ENCODE measurements around the gene SGK1.
A peak's percentile ranks its signal among the peaks of the same experiment; 100 is the strongest.
"Not testable (repeated sequence)": the region's sequence is repeated elsewhere in the genome, so short reads cannot be mapped to it uniquely, and the experiment has no call there.

SGK1 gene

DNA sequence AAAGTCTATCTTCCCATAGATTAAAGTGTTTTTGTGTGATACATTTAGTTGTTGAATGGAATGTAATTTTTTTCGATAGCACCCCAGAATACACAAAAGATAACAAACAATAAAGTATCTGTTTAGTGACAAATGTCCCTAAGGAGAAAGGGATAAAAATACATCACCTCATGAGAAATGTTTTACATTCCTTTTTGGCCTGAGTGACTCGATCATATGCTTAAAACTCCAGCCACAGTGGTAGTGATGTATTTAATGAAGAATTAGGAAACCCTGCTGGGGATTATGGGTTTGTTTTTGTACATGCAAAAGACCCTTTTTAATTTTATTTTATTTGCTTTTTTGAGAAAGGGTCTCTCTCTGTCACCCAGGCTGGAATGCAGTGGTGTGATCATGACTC, 4.3 kb upstream of the SGK1 start:
- H3K36me3 ChIP-seq (ENCODE audit: insufficient read depth, low read length), result no peaks in the 10 kb centered on the region

DNA sequence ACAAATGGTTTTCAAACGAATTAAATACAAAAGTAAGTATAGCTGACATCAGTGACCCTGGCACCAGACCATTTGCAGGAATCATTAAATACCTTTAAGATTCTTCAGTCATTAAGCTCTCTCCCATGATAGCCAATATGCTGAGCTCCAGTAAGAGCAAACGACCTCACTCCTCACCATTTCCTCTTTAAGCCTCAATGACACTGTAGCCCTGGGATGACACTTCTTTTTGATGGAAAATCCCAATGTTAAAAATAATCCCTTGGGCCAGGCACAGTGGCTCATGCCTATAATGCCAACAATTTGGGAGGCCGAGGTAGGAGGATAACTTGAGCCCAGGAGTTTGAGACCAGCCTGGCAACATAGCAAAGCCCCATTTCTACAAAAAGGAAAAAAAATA, 3.3 kb upstream of the SGK1 start:
- Histone ChIP-seq H3K27me3 (ENCODE audit: insufficient read depth, low read length) (peaks cover 24% of the 10 kb centered on the region), H3K4me1 (ENCODE audit: insufficient read depth, low read length) (peaks cover 4% of the 10 kb centered on the region), H3K9me3 (ENCODE audit: low read length) (no peaks in the 10 kb centered on the region), H3K4me3 (ENCODE audit: low read length) (no peak overlapping the region), H3K36me3 (ENCODE audit: insufficient read depth, low read length) (no peaks in the 10 kb centered on the region), H2AFZ (ENCODE audit: low read depth, low read length) (no peak overlapping the region)

More for the DNA sequence above, 4.3 kb upstream of the SGK1 start:
- peaks cover 16% of the 10 kb centered on the region for H3K27me3 ChIP-seq (ENCODE audit: insufficient read depth, low read length)
- H2AFZ ChIP-seq (ENCODE audit: low read depth, low read length), result no peak overlapping the region
- peaks cover 4% of the 10 kb centered on the region for H3K4me1 ChIP-seq (ENCODE audit: insufficient read depth, low read length)
- no peak overlapping the region for H3K4me3 ChIP-seq (ENCODE audit: low read length)
- no peaks in the 10 kb centered on the region for H3K9me3 ChIP-seq (ENCODE audit: low read length)

GRCh38 chr6:134319686-134320085, 1.8 kb upstream of the SGK1 start:
- not testable (repeated sequence) for H2AFZ ChIP-seq (ENCODE audit: low read depth, low read length); H3K4me1 ChIP-seq (ENCODE audit: insufficient read depth, low read length); H3K9me3 ChIP-seq (ENCODE audit: low read length); H3K4me3 ChIP-seq (ENCODE audit: low read length); H3K36me3 ChIP-seq (ENCODE audit: insufficient read depth, low read length)
- peaks cover 29% of the 10 kb centered on the region for H3K27me3 ChIP-seq (ENCODE audit: insufficient read depth, low read length)

DNA sequence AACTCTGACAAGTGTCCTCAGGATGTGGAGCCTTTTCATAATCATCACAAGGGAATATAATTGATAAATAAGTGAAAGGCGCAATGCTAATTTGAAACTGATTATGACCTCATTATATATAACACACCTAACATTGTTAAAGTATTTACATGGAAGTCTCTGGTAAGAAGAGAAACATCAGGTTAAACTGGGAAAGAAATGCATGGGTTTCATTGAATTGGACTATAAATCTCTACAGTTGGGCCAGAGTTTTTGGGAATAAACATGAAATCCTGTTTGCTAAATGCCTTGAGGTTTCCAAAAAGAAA, 1.0 kb upstream of the SGK1 start:
- Histone ChIP-seq H3K4me3 (ENCODE audit: low read length) (no peak overlapping the region), H3K27me3 (ENCODE audit: insufficient read depth, low read length) (peaks cover 29% of the 10 kb centered on the region), H2AFZ (ENCODE audit: low read depth, low read length) (no peak overlapping the region), H3K36me3 (ENCODE audit: insufficient read depth, low read length) (no peaks in the 10 kb centered on the region), H3K9me3 (ENCODE audit: low read length) (no peaks in the 10 kb centered on the region), H3K4me1 (ENCODE audit: insufficient read depth, low read length) (peaks cover 4% of the 10 kb centered on the region)

- Histone ChIP-seq H3K9me3 (ENCODE audit: low read length) (no peaks in the 10 kb centered on the region), H2AFZ (ENCODE audit: low read depth, low read length) (peak overlapping the region; percentile 62), H3K4me1 (ENCODE audit: insufficient read depth, low read length) (peaks cover 4% of the 10 kb centered on the region), H3K4me3 (ENCODE audit: low read length) (no peak overlapping the region), H3K27me3 (ENCODE audit: insufficient read depth, low read length) (peaks cover 29% of the 10 kb centered on the region), H3K36me3 (ENCODE audit: insufficient read depth, low read length) (no peaks in the 10 kb centered on the region)
Measured at GRCh38 chr6:134318236-134318973, 493 bp upstream of the SGK1 start.

DNA sequence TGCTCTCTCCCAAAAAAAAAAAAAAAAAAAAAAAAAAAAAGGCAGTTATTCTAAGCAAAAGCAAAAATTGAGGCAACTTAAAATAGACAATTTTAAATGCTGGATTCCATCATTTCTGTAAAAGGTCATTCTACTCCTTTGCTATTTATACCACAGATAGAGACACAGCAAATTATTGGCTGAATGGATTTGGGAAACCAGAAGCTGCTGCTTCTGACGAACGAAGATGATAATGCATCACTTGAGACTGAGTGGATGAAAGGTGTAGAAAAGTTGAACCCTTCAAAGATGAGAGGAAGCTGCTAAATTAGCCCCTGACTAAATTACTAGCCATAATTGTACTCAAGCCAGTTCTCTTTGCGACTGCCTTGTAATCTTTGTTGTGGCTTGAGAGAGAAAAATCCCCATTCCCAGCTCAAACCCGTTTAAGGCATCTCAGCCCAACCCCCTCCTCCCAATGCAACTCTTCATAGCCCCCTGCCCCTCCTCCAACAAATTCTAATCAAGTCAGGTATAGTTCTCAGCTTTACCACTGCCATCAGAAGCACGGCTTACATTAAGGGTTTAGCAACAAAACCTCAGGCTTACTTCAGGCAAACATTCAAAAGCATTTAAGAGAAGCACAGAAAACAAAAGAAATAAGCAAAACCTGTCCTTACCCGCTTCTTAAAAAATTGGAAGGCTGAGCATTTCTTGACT, 1.0 kb downstream of the SGK1 start:
- H3K4me1 ChIP-seq (ENCODE audit: insufficient read depth, low read length), result peaks cover 4% of the 10 kb centered on the region
- H3K4me3 ChIP-seq (ENCODE audit: low read length), result no peak overlapping the region
- H3K36me3 ChIP-seq (ENCODE audit: insufficient read depth, low read length), result no peaks in the 10 kb centered on the region
- no peak overlapping the region for H2AFZ ChIP-seq (ENCODE audit: low read depth, low read length)
- peaks cover 29% of the 10 kb centered on the region for H3K27me3 ChIP-seq (ENCODE audit: insufficient read depth, low read length)
- no peaks in the 10 kb centered on the region for H3K9me3 ChIP-seq (ENCODE audit: low read length)

DNA sequence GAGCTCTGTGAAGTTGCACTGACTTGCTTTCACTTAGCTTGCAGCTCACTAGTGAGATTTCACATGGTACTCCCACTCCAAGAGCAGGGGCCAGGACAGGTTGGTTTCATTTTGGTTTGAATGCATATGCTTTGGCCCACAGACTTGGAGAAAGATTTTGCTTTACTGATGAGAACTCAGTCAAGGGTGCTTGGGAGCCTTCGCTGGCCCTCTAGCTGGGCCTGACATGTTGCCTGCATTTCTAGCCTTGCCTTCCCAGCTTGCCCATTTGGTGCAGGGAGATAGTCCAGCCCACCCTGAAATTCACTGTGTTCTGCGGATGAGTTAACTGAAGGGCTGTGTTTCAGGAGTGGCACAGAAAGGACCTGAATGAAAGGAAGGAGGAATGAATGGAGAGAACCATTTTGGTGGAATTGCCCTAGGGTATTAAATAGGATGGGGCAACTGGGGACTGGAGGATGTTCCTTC, 1.9 kb downstream of the SGK1 start:
- Histone ChIP-seq H3K27me3 (ENCODE audit: insufficient read depth, low read length) (peaks cover 29% of the 10 kb centered on the region), H3K9me3 (ENCODE audit: low read length) (no peaks in the 10 kb centered on the region), H2AFZ (ENCODE audit: low read depth, low read length) (no peak overlapping the region), H3K4me1 (ENCODE audit: insufficient read depth, low read length) (peaks cover 4% of the 10 kb centered on the region), H3K4me3 (ENCODE audit: low read length) (no peak overlapping the region), H3K36me3 (ENCODE audit: insufficient read depth, low read length) (no peaks in the 10 kb centered on the region)

DNA sequence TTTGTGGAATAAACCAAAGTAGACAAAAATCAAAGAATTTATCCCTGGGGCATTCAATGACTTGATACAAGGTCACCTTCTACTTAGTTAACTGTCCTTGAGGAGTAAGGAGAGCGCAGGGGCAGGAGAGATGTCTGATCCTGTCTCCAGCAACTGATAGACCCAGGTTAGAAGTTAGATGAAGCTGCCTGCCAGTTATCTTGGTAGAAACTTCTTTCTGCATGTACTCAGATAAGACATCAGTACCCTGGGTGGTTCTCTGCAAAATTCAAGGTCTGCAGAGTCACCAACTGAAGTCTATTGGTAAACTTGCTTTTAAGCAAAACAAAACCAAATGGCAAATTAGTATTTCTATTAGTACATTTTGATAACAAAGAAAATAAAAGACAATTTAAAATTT, 2.7 kb downstream of the SGK1 start:
- H2AFZ ChIP-seq (ENCODE audit: low read depth, low read length), result no peak overlapping the region
- peaks cover 29% of the 10 kb centered on the region for H3K27me3 ChIP-seq (ENCODE audit: insufficient read depth, low read length)
- H3K4me3 ChIP-seq (ENCODE audit: low read length), result no peak overlapping the region
- H3K4me1 ChIP-seq (ENCODE audit: insufficient read depth, low read length), result peaks cover 4% of the 10 kb centered on the region
- no peaks in the 10 kb centered on the region for H3K36me3 ChIP-seq (ENCODE audit: insufficient read depth, low read length)
- no peaks in the 10 kb centered on the region for H3K9me3 ChIP-seq (ENCODE audit: low read length)

GRCh38 chr6:134314006-134314821, 3.7 kb downstream of the SGK1 start:
- Histone ChIP-seq H3K4me1 (ENCODE audit: insufficient read depth, low read length) (peaks cover 4% of the 10 kb centered on the region), H2AFZ (ENCODE audit: low read depth, low read length) (no peak overlapping the region), H3K4me3 (ENCODE audit: low read length) (no peak overlapping the region)

DNA sequence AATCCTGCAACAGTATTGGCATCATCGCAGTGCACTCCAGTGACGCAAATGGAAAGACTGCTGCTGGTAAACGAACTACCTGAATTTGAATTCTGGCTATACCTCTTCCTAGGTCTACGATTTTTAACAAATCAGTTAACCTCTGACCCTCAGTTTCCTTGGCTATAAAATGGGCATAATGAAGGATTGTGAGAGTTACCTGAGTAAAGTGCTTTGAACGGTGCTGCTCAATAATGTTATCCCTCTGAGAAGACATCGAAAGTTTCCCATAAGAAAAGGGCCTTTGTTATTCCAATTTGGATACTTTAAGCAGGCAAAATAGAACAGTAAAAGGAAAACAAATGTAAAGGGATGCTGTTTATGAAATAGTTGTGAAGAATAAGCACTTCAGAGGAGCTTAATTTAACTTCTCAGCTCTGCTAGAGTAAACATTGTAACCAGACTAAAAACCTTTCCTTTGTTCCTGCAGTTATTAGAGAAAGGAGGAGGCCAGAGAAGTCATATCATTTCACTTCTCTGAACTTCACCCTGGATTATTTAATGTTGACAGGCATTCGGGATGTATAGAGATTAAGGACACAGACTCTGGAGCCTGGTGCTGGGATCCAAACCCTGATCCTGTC, 5.8 kb downstream of the SGK1 start:
- Histone ChIP-seq H3K27me3 (ENCODE audit: insufficient read depth, low read length) (peaks cover 13% of the 10 kb centered on the region), H3K4me1 (ENCODE audit: insufficient read depth, low read length) (no peaks in the 10 kb centered on the region), H3K36me3 (ENCODE audit: insufficient read depth, low read length) (no peaks in the 10 kb centered on the region), H3K4me3 (ENCODE audit: low read length) (no peak overlapping the region), H3K9me3 (ENCODE audit: low read length) (no peaks in the 10 kb centered on the region), H2AFZ (ENCODE audit: low read depth, low read length) (no peak overlapping the region)

More at GRCh38 chr6:134314006-134314821, 3.7 kb downstream of the SGK1 start:
- Histone ChIP-seq H3K36me3 (ENCODE audit: insufficient read depth, low read length) (no peaks in the 10 kb centered on the region), H3K27me3 (ENCODE audit: insufficient read depth, low read length) (peaks cover 29% of the 10 kb centered on the region), H3K9me3 (ENCODE audit: low read length) (no peaks in the 10 kb centered on the region)

- no peak overlapping the region for H2AFZ ChIP-seq (ENCODE audit: low read depth, low read length)
- no peaks in the 10 kb centered on the region for H3K4me1 ChIP-seq (ENCODE audit: insufficient read depth, low read length)
- no peaks in the 10 kb centered on the region for H3K9me3 ChIP-seq (ENCODE audit: low read length)
- no peaks in the 10 kb centered on the region for H3K36me3 ChIP-seq (ENCODE audit: insufficient read depth, low read length)
- no peak overlapping the region for H3K4me3 ChIP-seq (ENCODE audit: low read length)
- peaks cover under 1% of the 10 kb centered on the region for H3K27me3 ChIP-seq (ENCODE audit: insufficient read depth, low read length)
Measured at GRCh38 chr6:134310817-134311216, 7.1 kb downstream of the SGK1 start.

GRCh38 chr6:134309983-134310605, 7.8 kb downstream of the SGK1 start:
- H3K9me3 ChIP-seq (ENCODE audit: low read length), result no peaks in the 10 kb centered on the region

More at GRCh38 chr6:134309983-134310605, 7.8 kb downstream of the SGK1 start:
- no peaks in the 10 kb centered on the region for H3K4me1 ChIP-seq (ENCODE audit: insufficient read depth, low read length)
- H3K27me3 ChIP-seq (ENCODE audit: insufficient read depth, low read length), result no peaks in the 10 kb centered on the region
- H3K4me3 ChIP-seq (ENCODE audit: low read length), result no peak overlapping the region
- no peak overlapping the region for H2AFZ ChIP-seq (ENCODE audit: low read depth, low read length)
- H3K36me3 ChIP-seq (ENCODE audit: insufficient read depth, low read length), result no peaks in the 10 kb centered on the region
